SH-SY5Y (cell line): ENCODE results near the gene SCAF4.

Experiments used
- GATA2 ChIP-seq: IDR thresholded peaks from 2 replicates; pipeline ENCODE4 v1.6.1; 2011; ENCODE audit warnings: mild to moderate bottlenecking, low read depth, low read length
- GATA3 ChIP-seq: IDR thresholded peaks from 2 replicates; pipeline ENCODE4 v1.6.1; 2011; ENCODE audit warnings: low read depth, mild to moderate bottlenecking, low read length, moderate library complexity

- TF ChIP-seq GATA3 (no peak), GATA2 (no peak)
Observed at GRCh38 chr21:31665397-31665796, 66.5 kb downstream of the SCAF4 start.
